HS-5 (cell line): ENCODE results near the gene PLEKHA7.

Source experiments
- DNase-seq: peaks from one replicate; pipeline ENCODE4 v3.0.0-alpha.2; 2012; ENCODE audit warnings: low read depth

The PLEKHA7 gene

GRCh38 chr11:16738193-16738946 is 275.8 kb downstream of the PLEKHA7 start, which contains the start of gene C11orf58:
TSS of gene C11orf58 (plus strand) at chr11:16738647. CDS start at chr11:16738779, 132 bp downstream.
- peak; percentile 93 for DNase-seq

GRCh38 chr11:16737818-16738192 is 276.4 kb downstream of the PLEKHA7 start:
- DNase-seq = peak; percentile 6
